Measurements from ENCODE around the gene TTC19.

TTC19 gene, protein sequence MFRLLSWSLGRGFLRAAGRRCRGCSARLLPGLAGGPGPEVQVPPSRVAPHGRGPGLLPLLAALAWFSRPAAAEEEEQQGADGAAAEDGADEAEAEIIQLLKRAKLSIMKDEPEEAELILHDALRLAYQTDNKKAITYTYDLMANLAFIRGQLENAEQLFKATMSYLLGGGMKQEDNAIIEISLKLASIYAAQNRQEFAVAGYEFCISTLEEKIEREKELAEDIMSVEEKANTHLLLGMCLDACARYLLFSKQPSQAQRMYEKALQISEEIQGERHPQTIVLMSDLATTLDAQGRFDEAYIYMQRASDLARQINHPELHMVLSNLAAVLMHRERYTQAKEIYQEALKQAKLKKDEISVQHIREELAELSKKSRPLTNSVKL

GRCh38 chr17:15999141-15999973 is at the start of gene TTC19, which contains the start of gene ZSWIM7:
Gene TTC19 (plus strand): TSS chr17:15999824. CDS start chr17:15999849, 25 bp downstream.
Gene ZSWIM7 (minus strand): TSS chr17:15999704. CDS start chr17:15999594, 110 bp downstream.
- TF ChIP-seq EGR1 (IDR thresholded peaks at IDR 0.05) (no peak), USF1 (IDR thresholded peaks at IDR 0.05) (peak; percentile 54; the same call in 1 of the 2 replicates), CREB1 (IDR thresholded peaks at IDR 0.05; ENCODE audit: low read depth) (peak; percentile 98), YY1 (IDR thresholded peaks at IDR 0.05; ENCODE audit: low read depth) (peak; percentile 89), ZBTB7A (IDR thresholded peaks at IDR 0.05; ENCODE audit: low read depth) (0 out of 2 replicates have a peak, but pooled peaks have one; percentile 46), RAD21 (IDR thresholded peaks at IDR 0.05; ENCODE audit: low read depth) (no peak), NFIC (IDR thresholded peaks at IDR 0.05) (no peak), TAF1 (IDR thresholded peaks at IDR 0.05; ENCODE audit: low read depth) (peak; percentile 93), TCF12 (IDR thresholded peaks at IDR 0.05; ENCODE audit: low read depth) (no peak; the same call in 1 of the 2 replicates), CEBPB (IDR thresholded peaks at IDR 0.05) (no peak), EP300 (IDR thresholded peaks at IDR 0.05; ENCODE audit: borderline replicate concordance) (peak; percentile 55; the same call in 1 of the 2 replicates), FOXM1 (IDR thresholded peaks at IDR 0.05; ENCODE audit: borderline replicate concordance, low read depth) (peak; percentile 53; the same call in 1 of the 2 replicates), TEAD4 (IDR thresholded peaks at IDR 0.05) (peak; percentile 55)
- TF ChIP-seq, protein P1, sequence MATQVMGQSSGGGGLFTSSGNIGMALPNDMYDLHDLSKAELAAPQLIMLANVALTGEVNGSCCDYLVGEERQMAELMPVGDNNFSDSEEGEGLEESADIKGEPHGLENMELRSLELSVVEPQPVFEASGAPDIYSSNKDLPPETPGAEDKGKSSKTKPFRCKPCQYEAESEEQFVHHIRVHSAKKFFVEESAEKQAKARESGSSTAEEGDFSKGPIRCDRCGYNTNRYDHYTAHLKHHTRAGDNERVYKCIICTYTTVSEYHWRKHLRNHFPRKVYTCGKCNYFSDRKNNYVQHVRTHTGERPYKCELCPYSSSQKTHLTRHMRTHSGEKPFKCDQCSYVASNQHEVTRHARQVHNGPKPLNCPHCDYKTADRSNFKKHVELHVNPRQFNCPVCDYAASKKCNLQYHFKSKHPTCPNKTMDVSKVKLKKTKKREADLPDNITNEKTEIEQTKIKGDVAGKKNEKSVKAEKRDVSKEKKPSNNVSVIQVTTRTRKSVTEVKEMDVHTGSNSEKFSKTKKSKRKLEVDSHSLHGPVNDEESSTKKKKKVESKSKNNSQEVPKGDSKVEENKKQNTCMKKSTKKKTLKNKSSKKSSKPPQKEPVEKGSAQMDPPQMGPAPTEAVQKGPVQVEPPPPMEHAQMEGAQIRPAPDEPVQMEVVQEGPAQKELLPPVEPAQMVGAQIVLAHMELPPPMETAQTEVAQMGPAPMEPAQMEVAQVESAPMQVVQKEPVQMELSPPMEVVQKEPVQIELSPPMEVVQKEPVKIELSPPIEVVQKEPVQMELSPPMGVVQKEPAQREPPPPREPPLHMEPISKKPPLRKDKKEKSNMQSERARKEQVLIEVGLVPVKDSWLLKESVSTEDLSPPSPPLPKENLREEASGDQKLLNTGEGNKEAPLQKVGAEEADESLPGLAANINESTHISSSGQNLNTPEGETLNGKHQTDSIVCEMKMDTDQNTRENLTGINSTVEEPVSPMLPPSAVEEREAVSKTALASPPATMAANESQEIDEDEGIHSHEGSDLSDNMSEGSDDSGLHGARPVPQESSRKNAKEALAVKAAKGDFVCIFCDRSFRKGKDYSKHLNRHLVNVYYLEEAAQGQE (IDR thresholded peaks at IDR 0.05; ENCODE audit: low read depth) = no peak; the same call in 1 of the 2 replicates
- TF ChIP-seq, protein P2, sequence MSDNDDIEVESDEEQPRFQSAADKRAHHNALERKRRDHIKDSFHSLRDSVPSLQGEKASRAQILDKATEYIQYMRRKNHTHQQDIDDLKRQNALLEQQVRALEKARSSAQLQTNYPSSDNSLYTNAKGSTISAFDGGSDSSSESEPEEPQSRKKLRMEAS (IDR thresholded peaks at IDR 0.05) = peak; percentile 93

GRCh38 chr17:15951368-15952047 is 48.1 kb upstream of the TTC19 start:
- TF ChIP-seq EP300 (IDR thresholded peaks at IDR 0.05; ENCODE audit: borderline replicate concordance) = no peak
- no peak for TF ChIP-seq EGR1 (IDR thresholded peaks at IDR 0.05)

DNA sequence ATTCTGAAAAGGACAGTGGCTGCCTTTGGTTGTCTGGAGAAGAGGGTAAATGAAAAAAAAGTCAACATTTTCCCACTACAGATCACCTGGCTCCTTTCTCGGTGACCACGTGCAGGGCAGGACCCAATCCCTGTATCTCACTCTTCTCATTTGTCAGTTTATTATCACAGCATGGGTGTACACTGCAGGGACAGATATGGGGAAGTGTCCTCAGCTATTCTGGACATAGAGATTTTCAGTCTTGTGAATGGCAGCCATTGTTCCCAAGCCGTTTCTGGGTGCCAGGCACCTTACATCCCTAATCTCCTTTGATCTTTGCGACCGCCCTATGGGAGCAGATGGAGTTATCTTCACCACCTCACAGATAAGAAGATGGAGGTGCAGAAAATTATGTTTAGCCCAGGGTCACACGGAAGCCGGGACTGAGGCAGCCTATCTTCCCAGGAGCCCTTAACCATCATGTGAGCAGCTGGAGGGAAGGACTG is 47.5 kb upstream of the TTC19 start:
- TF ChIP-seq NFIC (IDR thresholded peaks at IDR 0.05) (no peak), USF1 (IDR thresholded peaks at IDR 0.05) (peak; percentile 28; the same call in 1 of the 2 replicates), YY1 (IDR thresholded peaks at IDR 0.05; ENCODE audit: low read depth) (no peak), TAF1 (IDR thresholded peaks at IDR 0.05; ENCODE audit: low read depth) (no peak)

DNA sequence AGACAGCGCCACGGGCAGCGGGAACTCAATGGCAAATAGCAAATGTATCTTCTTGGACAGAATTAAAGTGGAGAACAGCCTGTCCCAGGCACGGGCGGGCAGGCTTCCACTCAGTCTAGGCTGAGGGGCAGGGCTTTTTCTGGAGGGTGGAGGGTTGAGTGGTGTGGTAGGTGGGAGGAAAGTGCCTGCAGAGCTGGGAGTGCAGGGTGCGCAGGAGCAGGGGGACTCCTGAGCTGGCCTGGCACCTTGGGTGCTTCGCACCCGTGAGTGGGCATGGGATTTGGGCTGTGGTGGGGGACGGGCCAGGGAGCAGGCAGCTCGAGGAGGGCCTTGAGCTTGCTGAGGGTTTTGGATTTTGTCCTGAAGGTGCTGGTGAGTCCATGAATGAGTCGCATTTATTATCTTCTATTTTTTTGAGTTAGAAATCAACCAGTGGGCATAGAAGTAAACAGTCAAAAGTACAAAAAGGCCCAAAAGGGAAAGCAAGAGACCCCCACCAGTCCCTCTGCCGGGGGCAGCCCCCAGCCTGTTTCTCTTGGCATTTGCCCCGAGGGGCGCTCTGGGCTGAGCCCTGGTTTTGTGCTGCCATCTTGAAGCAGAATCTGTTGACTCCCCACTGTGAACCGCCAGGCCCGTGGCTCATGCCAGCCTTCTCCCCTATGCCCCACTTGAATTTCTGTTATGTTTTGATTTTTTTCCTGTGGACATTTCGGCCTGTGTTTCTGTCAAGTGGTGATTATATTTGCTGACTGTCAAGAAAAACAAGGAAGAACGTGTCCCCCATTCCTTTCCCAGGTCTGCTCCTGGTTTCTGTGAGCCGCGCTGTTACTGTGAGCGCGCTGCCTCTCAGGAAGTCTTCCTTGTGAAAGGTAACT is 46.5 kb upstream of the TTC19 start:
- no peak for TF ChIP-seq EP300 (IDR thresholded peaks at IDR 0.05; ENCODE audit: borderline replicate concordance)
- TF ChIP-seq CEBPB (IDR thresholded peaks at IDR 0.05) = no peak
- TF ChIP-seq YY1 (IDR thresholded peaks at IDR 0.05; ENCODE audit: low read depth) = no peak
- TF ChIP-seq TCF12 (IDR thresholded peaks at IDR 0.05; ENCODE audit: low read depth) = no peak
- TF ChIP-seq NFIC (IDR thresholded peaks at IDR 0.05) = no peak
- no peak for TF ChIP-seq RAD21 (IDR thresholded peaks at IDR 0.05; ENCODE audit: low read depth)
- no peak for TF ChIP-seq EGR1 (IDR thresholded peaks at IDR 0.05)
- TF ChIP-seq FOXM1 (IDR thresholded peaks at IDR 0.05; ENCODE audit: borderline replicate concordance, low read depth) = no peak

DNA sequence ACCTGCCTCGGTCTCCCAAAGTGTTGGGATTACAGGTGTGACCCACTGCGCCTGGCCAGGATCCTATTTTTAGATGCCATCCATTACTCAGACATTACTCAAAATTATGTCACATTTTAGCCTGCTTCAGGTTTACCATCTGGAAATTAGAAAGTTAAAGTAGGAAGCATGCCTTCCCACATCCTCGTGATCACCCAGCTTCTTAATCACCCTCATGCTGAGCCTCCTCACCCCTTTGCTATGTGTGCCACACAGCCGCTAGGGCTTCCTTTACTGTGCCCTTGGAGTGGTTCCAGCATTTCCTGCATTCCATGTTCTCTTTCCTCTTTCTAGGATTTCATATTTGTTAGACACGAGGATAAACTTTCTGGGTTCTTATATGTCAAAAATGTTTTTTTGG is 45.4 kb upstream of the TTC19 start:
- TF ChIP-seq EP300 (IDR thresholded peaks at IDR 0.05; ENCODE audit: borderline replicate concordance) (peak; percentile 84), TAF1 (IDR thresholded peaks at IDR 0.05; ENCODE audit: low read depth) (no peak), NFIC (IDR thresholded peaks at IDR 0.05) (peak; percentile 85), USF1 (IDR thresholded peaks at IDR 0.05) (no peak; the same call in 1 of the 2 replicates), CEBPB (IDR thresholded peaks at IDR 0.05) (no peak), YY1 (IDR thresholded peaks at IDR 0.05; ENCODE audit: low read depth) (no peak), RAD21 (IDR thresholded peaks at IDR 0.05; ENCODE audit: low read depth) (peak; percentile 2; the same call in 1 of the 2 replicates), TCF12 (IDR thresholded peaks at IDR 0.05; ENCODE audit: low read depth) (peak; percentile 88), FOXM1 (IDR thresholded peaks at IDR 0.05; ENCODE audit: borderline replicate concordance, low read depth) (no peak), ZBTB7A (IDR thresholded peaks at IDR 0.05; ENCODE audit: low read depth) (no peak), TEAD4 (IDR thresholded peaks at IDR 0.05) (peak; percentile 80), CREB1 (IDR thresholded peaks at IDR 0.05; ENCODE audit: low read depth) (no peak), EGR1 (IDR thresholded peaks at IDR 0.05) (no peak)
- TF ChIP-seq, protein P2 (IDR thresholded peaks at IDR 0.05) = peak; percentile 73
- TF ChIP-seq, protein P1 (IDR thresholded peaks at IDR 0.05; ENCODE audit: low read depth) = no peak
